GM21423 (cell line): ENCODE results near the gene SNX20.
A peak's percentile ranks its signal among the peaks of the same experiment; 100 is the strongest.

Experiments
- ATAC-seq: cut with Tn5 transposase; IDR thresholded peaks from one replicate; pipeline ENCODE4 v1.9.1; 2021; ENCODE audit warnings: mild to moderate bottlenecking, moderate library complexity; ENCODE audit not compliant: unreplicated experiment

The SNX20 gene

DNA sequence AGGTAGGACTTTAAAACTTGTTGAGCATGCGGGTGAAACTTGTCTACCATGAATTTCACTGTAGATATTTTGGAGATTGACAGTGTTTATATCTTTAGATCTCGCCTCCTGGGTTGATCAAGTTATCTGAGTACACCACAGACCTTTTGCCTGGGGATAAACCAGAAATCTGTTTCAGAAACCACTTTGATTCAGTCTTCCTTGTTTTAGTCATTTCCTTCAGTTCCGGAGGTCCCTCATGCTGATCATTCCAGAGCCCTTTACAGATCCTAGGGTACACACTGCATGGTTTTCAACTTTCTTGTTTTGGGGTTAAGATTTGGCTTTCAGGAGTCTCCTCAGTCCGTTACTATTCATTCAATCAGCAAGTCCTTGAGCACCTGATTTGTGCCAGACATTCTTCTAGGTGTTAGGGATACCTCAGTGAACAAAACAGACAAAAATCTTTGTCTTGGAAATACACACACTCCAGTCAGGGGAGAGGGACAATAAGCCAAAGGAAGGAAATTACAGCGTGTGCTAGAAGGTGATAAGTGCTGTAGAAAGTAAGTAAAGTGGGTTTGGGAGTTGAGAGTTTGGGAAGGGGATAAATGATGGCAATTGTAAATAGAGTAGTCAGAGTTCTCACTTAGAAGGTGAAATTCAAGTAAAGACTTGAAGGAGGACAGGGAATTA lies 24.5 kb upstream of the SNX20 start:
- ATAC-seq = no peak

DNA sequence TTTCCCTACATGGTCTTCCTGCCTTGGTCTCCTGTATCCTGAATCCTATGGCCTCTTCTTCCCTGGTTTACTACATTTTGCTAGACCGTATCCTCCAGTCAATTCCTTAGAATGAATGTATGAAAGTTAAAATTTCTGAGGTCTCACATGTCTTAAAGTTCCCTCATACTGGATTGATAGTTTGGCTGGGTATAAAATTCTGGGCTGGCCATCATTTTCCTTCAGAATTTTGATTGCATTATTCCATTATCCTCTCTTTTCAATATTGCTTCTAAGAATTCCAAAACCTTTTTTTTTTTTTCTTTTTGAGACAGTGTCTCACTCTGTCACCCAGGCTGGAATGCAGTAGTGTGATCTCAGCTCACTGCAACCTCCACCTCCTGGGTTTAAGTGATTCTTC lies 23.1 kb upstream of the SNX20 start:
- no peak for ATAC-seq

DNA sequence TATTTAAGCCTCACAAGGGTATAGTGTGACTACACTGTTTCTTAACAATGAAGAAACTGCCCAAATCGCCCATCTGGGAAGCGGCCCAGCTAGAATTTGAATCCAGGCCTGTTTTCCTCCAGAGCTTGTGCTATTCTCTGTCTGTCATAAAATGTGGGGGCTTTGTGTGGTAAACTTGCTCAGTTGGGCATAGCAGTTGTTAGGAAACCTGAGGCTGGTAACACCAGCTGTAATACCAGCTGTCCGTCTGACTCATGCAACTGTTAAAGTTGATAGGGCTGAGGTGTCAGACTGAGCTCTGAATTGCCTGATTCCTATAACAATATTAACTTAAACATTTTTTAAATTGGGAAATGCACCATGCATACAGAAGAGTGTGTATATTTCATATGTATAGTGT lies 21.6 kb upstream of the SNX20 start:
- no peak for ATAC-seq

GRCh38 chr16:50699326-50700159 lies 18.4 kb upstream of the SNX20 start:
- ATAC-seq = no peak

GRCh38 chr16:50697881-50698767 lies 17.0 kb upstream of the SNX20 start:
- ATAC-seq = peak; percentile 30

- ATAC-seq = no peak
These were observed 16.3 kb upstream of the SNX20 start for GRCh38 chr16:50697421-50697715.

GRCh38 chr16:50696575-50697420 lies 15.7 kb upstream of the SNX20 start:
- peak; percentile 59 for ATAC-seq

- ATAC-seq = peak; percentile 35
These were observed 15.0 kb upstream of the SNX20 start for GRCh38 chr16:50696126-50696525.

DNA sequence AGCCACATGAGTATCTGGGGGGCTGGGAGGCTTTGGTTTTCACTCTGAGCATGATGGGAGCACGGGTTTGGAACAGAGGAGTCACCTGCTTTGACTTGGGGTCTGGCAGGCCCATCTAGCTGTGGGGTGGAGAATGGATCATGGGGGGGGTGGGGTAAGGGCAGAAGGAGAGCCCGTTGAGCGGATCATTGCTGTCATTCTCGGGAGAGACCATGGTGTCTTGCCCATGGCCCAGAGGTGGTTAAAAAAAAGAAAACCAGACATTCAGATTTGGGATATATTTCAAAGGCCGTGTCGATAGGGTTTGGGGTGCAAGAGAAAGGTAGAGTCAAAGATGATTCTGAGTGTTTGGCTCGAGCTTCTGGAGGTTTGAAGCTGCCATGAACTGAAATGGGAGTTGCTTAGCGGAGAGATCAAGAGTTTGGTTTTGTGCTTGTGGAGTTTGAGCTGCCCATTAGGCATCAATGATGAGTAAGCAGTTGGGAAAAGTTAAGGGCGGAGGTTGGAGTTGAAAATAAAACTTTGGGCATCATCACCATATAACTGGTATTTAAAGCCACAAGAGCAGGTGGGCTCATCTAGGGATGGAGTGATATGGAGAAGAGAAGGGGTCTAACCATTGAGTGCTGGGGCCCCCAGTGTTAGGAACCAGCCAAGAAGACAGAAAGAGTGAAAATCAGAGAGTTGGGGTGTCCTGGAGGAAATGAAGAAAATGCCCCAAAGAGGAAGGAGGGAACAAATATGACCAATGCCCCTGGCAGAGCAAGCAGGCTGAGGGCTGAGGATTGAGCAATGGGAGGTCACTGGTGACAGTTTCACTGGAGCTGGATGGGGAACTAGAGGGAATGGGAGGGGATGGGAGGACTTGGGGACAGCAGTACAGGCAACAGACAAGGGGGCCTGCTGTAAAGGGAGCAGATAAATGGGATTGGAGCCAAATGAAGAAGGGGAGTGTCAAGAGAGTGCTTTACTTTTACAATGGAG lies 14.2 kb upstream of the SNX20 start:
- no peak for ATAC-seq

GRCh38 chr16:50694206-50694605 lies 13.1 kb upstream of the SNX20 start:
- no peak for ATAC-seq

DNA sequence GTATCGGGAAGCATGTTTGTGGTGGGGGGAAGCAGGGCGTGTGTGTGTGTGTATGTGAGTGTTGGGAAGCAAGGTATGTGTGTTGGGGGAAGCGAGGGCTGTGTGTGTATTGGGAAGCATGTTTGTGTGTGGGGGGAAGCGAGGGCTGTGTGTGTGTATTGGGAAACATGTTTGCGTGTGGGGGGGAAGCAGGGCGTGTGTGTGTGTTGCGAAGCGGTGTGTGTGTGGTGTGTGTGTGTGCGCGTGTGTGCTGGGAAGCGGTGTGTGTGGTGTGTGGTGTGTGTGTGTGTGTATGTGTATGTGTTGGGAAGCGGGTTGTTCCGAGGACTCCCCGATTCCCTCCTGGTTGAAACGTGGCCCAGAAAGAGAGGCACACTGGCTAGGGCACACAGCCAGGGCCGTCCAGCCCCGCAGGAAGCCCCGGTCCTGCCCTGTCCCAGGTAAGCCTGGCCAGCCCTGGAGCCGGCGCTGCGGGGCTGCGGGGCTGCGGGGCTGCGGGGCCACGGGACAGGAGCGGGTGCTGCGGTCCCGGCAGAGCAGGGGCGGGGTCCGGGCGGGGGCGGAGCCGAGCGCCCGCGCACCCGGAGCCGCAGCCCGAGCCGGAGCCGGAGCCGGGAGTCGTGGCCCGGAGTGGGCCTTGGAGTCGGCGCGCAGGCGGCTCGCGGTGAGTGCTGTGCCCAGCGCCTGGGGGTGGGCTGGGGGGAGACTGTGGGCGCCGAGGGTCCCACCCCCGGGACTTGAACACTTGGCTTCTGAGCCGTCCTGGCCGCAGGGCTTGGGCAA lies 12.1 kb upstream of the SNX20 start, which contains the start of gene NOD2:
TSS of gene NOD2 (plus strand) at position 608 of the 783 bp plus-strand sequence. CDS start 5,890 bp downstream, outside the sequence.
- no peak for ATAC-seq

- ATAC-seq = no peak
These were observed 11.5 kb upstream of the SNX20 start for GRCh38 chr16:50692644-50692998.

- ATAC-seq = no peak
These were observed 9.1 kb upstream of the SNX20 start for GRCh38 chr16:50690177-50690576.

GRCh38 chr16:50688867-50689266 lies 7.8 kb upstream of the SNX20 start:
- no peak for ATAC-seq

GRCh38 chr16:50688083-50688482 lies 7.0 kb upstream of the SNX20 start:
- no peak for ATAC-seq

- ATAC-seq = no peak
These were observed 4.5 kb upstream of the SNX20 start for GRCh38 chr16:50685462-50686063.

DNA sequence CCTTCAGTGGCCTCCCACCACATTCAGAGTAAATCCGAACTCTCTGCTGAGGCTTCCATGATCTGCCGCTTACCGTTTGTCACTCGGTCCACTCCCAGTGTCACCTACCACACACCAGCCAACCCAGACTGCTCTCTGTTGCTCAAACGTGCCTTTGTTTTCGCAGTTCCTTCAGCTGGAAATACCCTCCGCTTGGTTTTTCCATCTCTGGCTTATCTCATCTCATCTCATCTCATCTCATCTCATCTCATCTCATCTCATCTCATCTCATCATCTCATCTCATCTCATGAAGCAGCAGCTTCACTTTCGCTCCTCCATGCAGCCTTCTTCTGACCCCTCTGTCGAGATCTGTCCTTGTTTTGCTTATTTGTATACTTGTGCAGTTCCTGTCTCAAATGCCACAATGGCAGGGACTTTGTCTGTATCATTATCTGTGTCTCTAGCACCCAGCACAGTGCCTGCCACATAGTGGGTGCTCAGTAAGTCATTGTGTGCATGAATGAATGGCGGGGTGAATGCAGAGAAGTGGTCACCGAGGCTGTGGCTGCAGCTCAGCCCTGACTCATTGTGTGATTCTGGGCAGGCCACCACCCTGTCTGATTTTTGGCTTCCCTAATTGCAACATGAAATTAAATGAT lies 3.8 kb upstream of the SNX20 start:
- no peak for ATAC-seq
